ENCODE data around the gene S100A14. TPM values are rescaled to one million over a fixed set of nuclear protein-coding genes. Genes with fewer than 3 reads are reported as not detected.

The S100A14 gene
- total and polyA plus RNA-seq, 2 of the 13 experiments (the other 11 are each of a cell fraction or from before 2014, with no cell fraction given) = 1.4 to 7.7 TPM

- TF ChIP-seq ZNF414 (CRISPR knock-in tag; IDR thresholded peaks at IDR 0.05) (no peak), ZNF850 (CRISPR knock-in tag; conservative IDR thresholded peaks at IDR 0.05) (no peak), ATF6 (CRISPR knock-in tag; conservative IDR thresholded peaks at IDR 0.05) (no peak), MXD1 (CRISPR knock-in tag; IDR thresholded peaks at IDR 0.05) (peak; percentile 78; the same call in 1 of the 2 replicates), GZF1 (CRISPR knock-in tag; IDR thresholded peaks at IDR 0.05) (no peak)
Observed at GRCh38 chr1:153608089-153608682, 7.9 kb downstream of the S100A14 start (continued).

- POLR2A ChIA-PET = interaction anchor here (1.3 to 12.2 kb wide), 8 partner anchors 9 to 383 kb away, joined by 3 to 390 read pairs (median 7); partner anchors contain the start of genes CHTOP, INTS3, RPS27 and S100A1
- Histone ChIP-seq H3K36me3 (replicated peaks in 1 of 2; ENCODE audit: control insufficient read depth in 1 of 2, insufficient read depth in 2 of 2, low read length in 2 of 2) (no peaks in the 10 kb centered on the region; a peak in 1 of 5 replicates), H3K4me2 (ENCODE audit: low read depth, low read length) (peak overlapping the region; percentile 98), H3K27me3 (ENCODE audit: control insufficient read depth in 1 of 2, insufficient read depth in 2 of 2, low read length in 2 of 2) (no peaks in the 10 kb centered on the region; a peak in 1 of 5 replicates), H3K4me1 (ENCODE audit: insufficient read depth, low read length) (peaks cover 48% of the 10 kb centered on the region), H4K20me1 (ENCODE audit: insufficient read depth, low read length) (no peaks in the 10 kb centered on the region), H3K27ac (ENCODE audit: extremely low read length, insufficient read depth, low read length) (no peak overlapping the region), H3K4me3 (replicated peaks in 1 of 3; ENCODE audit: insufficient read depth in 1 of 3, low read depth in 2 of 3, low read length in 3 of 3) (no peak overlapping the region), H2AFZ (ENCODE audit: low read length) (no peak overlapping the region), H3K79me2 (ENCODE audit: insufficient read depth, low read length) (peaks cover 11% of the 10 kb centered on the region), H3K9me3 (ENCODE audit: low read length) (no peaks in the 10 kb centered on the region), H3K9ac (ENCODE audit: insufficient read depth, low read depth, low read length) (no peak overlapping the region)
- FAIRE-seq = no peak
- no TSS peak for BruUV-seq (replicated peaks)
- in situ Hi-C loops (cut with HindIII; ENCODE audit: extremely low pct_ligation_motif_present, low pct_unique_long_range_greater_than_20kb) = no loop called here
- no peak for DNase-seq (ENCODE audit: low spot score)
- intact Hi-C loops (cut with micrococcal nuclease; ENCODE audit: unreplicated experiment) = no loop called here
- CTCF ChIA-PET (ENCODE audit: low intra/inter-chr PET ratio, low total read pairs) = no interaction called here
- ATAC-seq = no peak
- 96% methylated on average over 7 of the region's 8 CpGs for WGBS (ENCODE audit: low lambda C conversion rate)
- TF ChIP-seq SPEN (CRISPR knock-in tag; IDR thresholded peaks at IDR 0.05; ENCODE audit: low read depth) = no peak
- TF ChIP-seq TRIM22 (IDR thresholded peaks at IDR 0.05) = no peak
- no peak for TF ChIP-seq ELF3 (CRISPR knock-in tag; IDR thresholded peaks at IDR 0.05)
- TF ChIP-seq ZNF615 (CRISPR knock-in tag; IDR thresholded peaks at IDR 0.05; ENCODE audit: borderline replicate concordance) = no peak
- TF ChIP-seq JDP2 (CRISPR knock-in tag; IDR thresholded peaks at IDR 0.05; ENCODE audit: borderline replicate concordance) = no peak
- no peak for TF ChIP-seq RARG (CRISPR knock-in tag; IDR thresholded peaks at IDR 0.05; ENCODE audit: low read depth)
- TF ChIP-seq ZNF564 (CRISPR knock-in tag; IDR thresholded peaks at IDR 0.05) = no peak
- TF ChIP-seq ZNF414 (CRISPR knock-in tag; IDR thresholded peaks at IDR 0.05) = no peak
- no peak for TF ChIP-seq HOMEZ (CRISPR knock-in tag; IDR thresholded peaks at IDR 0.05; ENCODE audit: low read depth)
- no peak for TF ChIP-seq DNMT1 (CRISPR knock-in tag; IDR thresholded peaks at IDR 0.05)
- TF ChIP-seq GZF1 (CRISPR knock-in tag; IDR thresholded peaks at IDR 0.05) = no peak
- TF ChIP-seq NFRKB (IDR thresholded peaks at IDR 0.05) = no peak
- TF ChIP-seq ZNF761 (CRISPR knock-in tag; conservative IDR thresholded peaks at IDR 0.05) = no peak
- no peak for TF ChIP-seq ZNF441 (CRISPR knock-in tag; IDR thresholded peaks at IDR 0.05; ENCODE audit: borderline replicate concordance)
Observed at GRCh38 chr1:153607381-153607780, 8.7 kb downstream of the S100A14 start.

Measured in HepG2 (cell line).